ENCODE results near the gene BRME1. TPM values are rescaled to one million over a fixed set of nuclear protein-coding genes. Genes with fewer than 3 reads are reported as not detected.

The BRME1 gene
- polyA plus RNA-seq, 1 experiment = 0.12 TPM

DNA sequence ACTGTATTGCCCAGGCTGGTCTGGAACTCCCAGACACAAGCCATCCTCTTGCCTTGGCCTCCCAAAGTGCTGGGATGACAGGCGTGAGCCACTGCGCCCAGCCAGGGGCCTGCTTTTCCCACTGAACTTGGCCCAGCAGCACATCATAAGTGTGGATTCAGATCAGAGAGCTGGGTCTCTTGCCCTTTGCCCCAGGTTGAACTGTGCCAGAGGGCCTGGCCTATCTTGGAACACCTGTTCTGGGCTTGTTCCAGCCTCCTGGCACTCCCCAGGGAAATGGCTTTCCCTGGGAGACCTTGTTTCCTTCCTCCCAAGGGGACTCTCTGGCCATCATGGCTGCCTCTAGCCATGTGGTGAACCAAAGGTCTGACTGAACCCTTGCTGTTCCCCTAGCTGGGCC is 3.5 kb upstream of the BRME1 start:
- Histone ChIP-seq H3K27ac (ENCODE audit: low read depth, low read length) (no peak overlapping the region), H3K9me3 (ENCODE audit: control insufficient read depth, insufficient read depth, low read length) (no peaks in the 10 kb centered on the region), H3K4me3 (ENCODE audit: low read depth, low read length) (no peak overlapping the region), H3K27me3 (ENCODE audit: control insufficient read depth, insufficient read depth, low read length) (no peaks in the 10 kb centered on the region)
- ChIA-PET CTCF (no interaction called here), POLR2A (no interaction called here)
- DNase-seq (ENCODE audit: low read depth, low spot score) = no peak
- TF ChIP-seq, protein P1, sequence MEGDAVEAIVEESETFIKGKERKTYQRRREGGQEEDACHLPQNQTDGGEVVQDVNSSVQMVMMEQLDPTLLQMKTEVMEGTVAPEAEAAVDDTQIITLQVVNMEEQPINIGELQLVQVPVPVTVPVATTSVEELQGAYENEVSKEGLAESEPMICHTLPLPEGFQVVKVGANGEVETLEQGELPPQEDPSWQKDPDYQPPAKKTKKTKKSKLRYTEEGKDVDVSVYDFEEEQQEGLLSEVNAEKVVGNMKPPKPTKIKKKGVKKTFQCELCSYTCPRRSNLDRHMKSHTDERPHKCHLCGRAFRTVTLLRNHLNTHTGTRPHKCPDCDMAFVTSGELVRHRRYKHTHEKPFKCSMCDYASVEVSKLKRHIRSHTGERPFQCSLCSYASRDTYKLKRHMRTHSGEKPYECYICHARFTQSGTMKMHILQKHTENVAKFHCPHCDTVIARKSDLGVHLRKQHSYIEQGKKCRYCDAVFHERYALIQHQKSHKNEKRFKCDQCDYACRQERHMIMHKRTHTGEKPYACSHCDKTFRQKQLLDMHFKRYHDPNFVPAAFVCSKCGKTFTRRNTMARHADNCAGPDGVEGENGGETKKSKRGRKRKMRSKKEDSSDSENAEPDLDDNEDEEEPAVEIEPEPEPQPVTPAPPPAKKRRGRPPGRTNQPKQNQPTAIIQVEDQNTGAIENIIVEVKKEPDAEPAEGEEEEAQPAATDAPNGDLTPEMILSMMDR (IDR thresholded peaks at IDR 0.05; ENCODE audit: low read depth, low read length) = no peak

DNA sequence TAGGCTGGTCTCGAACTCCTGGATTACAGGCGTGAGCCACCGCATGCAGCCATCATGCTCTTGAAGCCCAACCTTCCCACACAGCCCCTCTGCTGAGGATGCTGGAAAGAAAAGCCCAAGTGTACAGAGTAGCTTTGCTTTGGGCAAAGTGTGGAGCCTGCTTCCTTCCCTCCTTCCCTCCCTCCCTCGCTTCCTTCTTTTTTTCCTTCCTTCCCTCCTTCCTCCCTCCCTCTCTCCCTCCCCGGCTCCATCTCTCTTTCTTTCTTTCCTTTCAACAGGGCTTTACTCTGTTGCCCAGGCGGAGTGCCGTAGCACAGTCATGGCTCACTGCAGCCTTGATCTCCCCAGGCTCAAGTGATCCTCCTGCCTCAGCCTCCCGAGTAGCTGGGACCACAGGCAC is 2.8 kb upstream of the BRME1 start:
- Histone ChIP-seq H3K27ac (ENCODE audit: low read depth, low read length) (no peak overlapping the region), H3K9me3 (ENCODE audit: control insufficient read depth, insufficient read depth, low read length) (no peaks in the 10 kb centered on the region), H3K27me3 (ENCODE audit: control insufficient read depth, insufficient read depth, low read length) (no peaks in the 10 kb centered on the region), H3K4me3 (ENCODE audit: low read depth, low read length) (no peak overlapping the region)
- TF ChIP-seq, protein P1 (IDR thresholded peaks at IDR 0.05; ENCODE audit: low read depth, low read length) = no peak
- ChIA-PET POLR2A (interaction anchor here (0.9 kb wide), 1 partner anchor 27 kb away, joined by 4 read pairs; no protein-coding TSS in a partner anchor), CTCF (no interaction called here)
- no peak for DNase-seq (ENCODE audit: low read depth, low spot score)

DNA sequence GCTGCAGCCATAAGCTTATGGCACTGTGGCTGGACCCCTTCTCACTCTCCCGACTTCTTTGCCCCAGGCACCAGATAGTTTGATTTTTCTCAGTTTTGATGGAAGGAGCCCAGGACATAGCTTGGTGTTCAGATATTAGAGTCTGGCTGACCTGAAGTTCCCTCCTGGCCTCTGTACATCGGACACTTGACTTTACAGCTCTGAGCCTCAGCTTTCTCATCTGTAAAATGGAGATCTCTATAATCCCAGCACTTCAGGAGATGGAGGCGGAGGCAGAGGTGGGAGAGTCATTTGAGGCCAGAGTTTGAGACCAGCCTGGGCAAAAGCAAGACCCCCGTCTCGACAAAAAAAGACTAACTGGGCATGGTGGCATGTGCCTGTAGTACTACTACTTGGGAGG is 993 bp upstream of the BRME1 start:
- CTCF ChIA-PET = interaction anchor here (1.0 to 1.5 kb wide), 2 partner anchors 26 to 168 kb away, joined by 3 to 10 read pairs; no protein-coding TSS in a partner anchor
- TF ChIP-seq, protein P1 (IDR thresholded peaks at IDR 0.05; ENCODE audit: low read depth, low read length) = no peak
- Histone ChIP-seq H3K4me3 (ENCODE audit: low read depth, low read length) (peak overlapping the region; percentile 87), H3K27me3 (ENCODE audit: control insufficient read depth, insufficient read depth, low read length) (no peaks in the 10 kb centered on the region), H3K9me3 (ENCODE audit: control insufficient read depth, insufficient read depth, low read length) (no peaks in the 10 kb centered on the region), H3K27ac (ENCODE audit: low read depth, low read length) (no peak overlapping the region)
- no peak for DNase-seq (ENCODE audit: low read depth, low spot score)
- POLR2A ChIA-PET = interaction anchor here (0.6 kb wide), 1 partner anchor 12 kb away, joined by 5 read pairs; no protein-coding TSS in a partner anchor

DNA sequence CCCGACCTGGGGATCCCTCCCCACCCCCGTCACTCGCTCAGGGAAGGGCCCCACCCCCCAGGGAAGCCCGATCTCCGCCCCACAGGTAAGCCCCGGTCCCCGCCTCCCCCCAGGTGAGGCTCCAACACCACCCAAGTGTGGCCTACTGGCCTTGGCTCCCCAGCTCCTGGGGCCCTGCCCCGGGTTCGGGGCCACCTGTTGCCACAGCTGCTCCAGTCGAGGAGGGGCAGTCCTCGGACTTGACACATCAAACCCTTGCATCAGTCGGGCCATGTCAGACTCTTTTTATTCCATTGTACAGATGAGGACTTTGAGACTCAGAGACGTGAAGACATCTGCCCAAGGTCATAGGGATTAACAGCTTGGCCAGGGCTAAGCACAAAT is 596 bp upstream of the BRME1 start:
- CTCF ChIA-PET = interaction anchor here (1.0 to 1.5 kb wide), 2 partner anchors 26 to 169 kb away, joined by 3 to 10 read pairs; no protein-coding TSS in a partner anchor
- peak overlapping the region; percentile 87 for H3K4me3 ChIP-seq (ENCODE audit: low read depth, low read length)
- H3K9me3 ChIP-seq (ENCODE audit: control insufficient read depth, insufficient read depth, low read length) = no peaks in the 10 kb centered on the region
- no peaks in the 10 kb centered on the region for H3K27me3 ChIP-seq (ENCODE audit: control insufficient read depth, insufficient read depth, low read length)
- H3K27ac ChIP-seq (ENCODE audit: low read depth, low read length) = no peak overlapping the region
- POLR2A ChIA-PET = interaction anchor here (0.6 to 1.6 kb wide), 2 partner anchors 13 to 32 kb away, joined by 3 to 5 read pairs; partner anchors contain the start of gene PODNL1
- TF ChIP-seq, protein P1 (IDR thresholded peaks at IDR 0.05; ENCODE audit: low read depth, low read length) = no peak
- no peak for DNase-seq (ENCODE audit: low read depth, low spot score)

DNA sequence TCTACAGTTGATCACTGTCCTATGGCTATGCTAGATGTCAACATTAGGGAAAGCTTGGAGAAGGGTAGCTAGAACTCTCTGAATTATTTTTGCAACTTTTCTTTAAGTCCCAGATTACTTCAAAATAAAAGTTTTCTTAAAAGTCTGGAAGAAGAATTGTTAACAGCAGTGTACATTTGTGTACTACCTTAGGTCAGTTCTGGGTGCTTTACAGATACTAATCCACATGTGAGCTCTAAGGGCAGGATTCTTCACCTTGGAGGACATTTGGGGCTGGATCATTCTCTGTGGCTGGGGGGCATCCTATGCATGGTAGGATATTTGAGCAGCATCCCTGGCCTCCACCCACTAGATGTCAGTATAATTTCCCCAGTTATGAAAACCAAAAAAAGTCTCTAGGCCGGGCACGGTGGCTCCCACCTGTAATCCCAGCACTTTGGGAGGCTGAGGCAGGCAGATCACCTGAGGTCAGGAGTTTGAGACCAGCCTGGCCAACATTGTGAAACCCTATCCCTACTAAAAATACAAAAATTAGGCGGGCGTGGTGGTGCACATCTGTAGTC is 2.8 kb downstream of the BRME1 start:
- H3K27ac ChIP-seq (ENCODE audit: low read depth, low read length) = no peak overlapping the region
- ChIA-PET POLR2A (interaction anchor here (0.7 kb wide), 2 partner anchors 22 to 40 kb away, joined by 4 read pairs; no protein-coding TSS in a partner anchor), CTCF (no interaction called here)
- no peak overlapping the region for H3K4me3 ChIP-seq (ENCODE audit: low read depth, low read length)
- H3K9me3 ChIP-seq (ENCODE audit: control insufficient read depth, insufficient read depth, low read length) = no peaks in the 10 kb centered on the region
- TF ChIP-seq, protein P1 (IDR thresholded peaks at IDR 0.05; ENCODE audit: low read depth, low read length) = peak; percentile 26
- DNase-seq (ENCODE audit: low read depth, low spot score) = no peak
- peaks cover 3% of the 10 kb centered on the region for H3K27me3 ChIP-seq (ENCODE audit: control insufficient read depth, insufficient read depth, low read length)

All from AG04450 (cell line).